Stimulated activated CD8-positive, alpha-beta memory T cell treated with anti-CD3 and anti-CD28 coated beads, Interleukin-12 subunit alpha, Interleukin-12 subunit beta, amount 100 ng/mL, for 4 hours (primary cell): ENCODE measurements around the gene SLC34A3.

Experiments used
- DNase-seq: peaks from one replicate; pipeline ENCODE4 v3.0.0-alpha.2; 2020; ENCODE audit warnings: low read depth

Gene SLC34A3

DNA sequence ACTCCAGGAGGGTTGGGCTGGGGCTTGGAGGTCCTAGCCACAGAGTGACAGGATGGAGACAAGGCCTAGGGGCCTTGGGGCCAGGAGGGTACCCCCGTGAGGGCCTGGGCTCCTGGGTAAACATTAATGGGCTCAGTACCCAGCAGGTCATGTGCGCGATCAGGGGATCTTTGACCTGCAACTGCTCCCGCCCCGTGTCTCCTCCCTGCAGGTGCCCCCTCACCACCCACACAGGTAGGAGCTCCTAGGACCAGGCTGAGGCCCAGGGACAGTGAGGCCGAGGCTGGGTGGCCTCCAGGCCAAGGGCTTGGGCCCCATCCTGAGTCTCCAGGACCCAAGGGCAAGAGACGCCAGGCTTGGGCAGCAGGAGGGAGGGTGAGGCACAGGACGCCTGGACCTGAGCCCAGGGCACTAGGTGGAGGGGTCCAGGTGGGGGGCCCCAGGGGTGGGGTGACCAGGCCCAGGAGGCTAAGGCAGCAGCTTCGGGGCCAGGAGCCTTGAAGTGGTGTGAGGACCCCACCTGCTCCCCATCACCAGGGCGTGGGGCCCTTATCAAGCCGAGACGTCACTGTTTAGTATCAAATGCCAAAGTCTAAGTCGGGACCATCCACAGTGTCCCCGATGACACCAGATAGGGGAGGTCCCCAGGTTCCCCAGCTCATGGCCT is at the start of gene SLC34A3:
Gene SLC34A3, plus strand, starts transcription at position 197 of the 667 bp plus-strand sequence. CDS start 802 bp downstream, outside the sequence.
- DNase-seq: no peak

DNA sequence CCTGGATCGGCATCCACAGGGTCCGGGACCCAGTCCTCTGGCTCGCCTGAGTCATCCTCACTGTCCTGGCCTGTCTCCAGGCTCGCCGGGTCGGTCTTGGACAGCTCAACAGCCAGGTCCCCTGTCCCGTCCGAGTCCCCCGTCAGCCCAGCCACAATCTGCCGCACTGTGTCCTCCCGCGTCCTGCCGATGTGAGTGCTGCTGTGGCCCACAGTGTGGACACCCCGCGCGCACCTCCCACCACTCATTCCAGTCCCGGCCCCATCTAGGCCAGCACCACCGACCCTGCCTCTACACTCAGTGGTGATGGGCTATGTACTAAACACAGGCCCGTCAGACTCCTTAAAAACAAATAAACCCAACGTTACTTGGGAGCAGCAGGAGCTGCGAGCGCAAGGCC is 49.0 kb upstream of the SLC34A3 start:
- no peak for DNase-seq

DNA sequence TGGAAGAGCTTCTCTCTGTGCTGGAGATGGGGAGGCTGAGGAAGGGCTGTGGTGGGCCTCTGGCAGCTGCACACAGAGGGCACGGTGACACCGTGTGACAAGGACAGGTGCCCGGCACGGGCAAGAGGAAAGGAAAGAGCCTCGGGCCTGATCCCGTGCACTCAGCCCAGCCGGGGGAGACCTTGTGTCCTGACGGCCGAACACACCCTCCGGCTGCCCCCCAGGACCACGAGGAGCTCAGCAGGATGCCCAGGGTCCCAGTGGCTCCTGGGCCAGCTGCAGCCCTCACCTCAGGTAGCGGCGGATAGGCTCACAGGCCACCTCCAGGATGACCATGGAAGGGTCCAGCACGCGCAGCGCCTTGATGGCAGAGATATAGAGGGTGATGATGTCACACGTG is 47.9 kb upstream of the SLC34A3 start:
- no peak for DNase-seq

DNA sequence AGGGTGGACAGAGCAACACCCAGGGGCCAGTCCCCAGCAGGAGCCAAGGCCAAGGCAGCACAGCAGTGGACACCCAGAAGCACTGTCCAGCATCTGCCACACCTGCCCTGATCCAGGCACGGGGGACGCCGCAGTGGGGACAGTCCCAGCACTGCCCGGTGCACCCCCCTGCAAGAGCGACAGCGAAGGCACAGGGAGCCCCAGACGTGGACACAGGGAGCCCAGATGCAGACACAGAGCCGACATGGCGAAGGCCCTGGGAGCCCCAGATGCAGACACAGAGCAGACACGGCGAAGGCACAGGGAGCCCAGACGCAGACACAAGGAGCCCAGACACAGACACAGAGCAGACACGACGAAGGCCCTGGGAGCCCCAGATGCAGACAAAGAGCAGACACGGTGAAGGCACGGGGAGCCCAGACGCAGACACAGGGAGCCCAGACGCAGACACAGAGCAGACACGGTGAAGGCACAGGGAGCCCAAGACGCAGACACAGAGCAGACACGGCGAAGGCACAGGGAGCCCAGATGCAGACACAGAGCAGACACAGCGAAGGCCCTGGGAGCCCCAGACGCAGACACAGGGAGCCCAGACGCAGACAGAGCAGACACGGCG is 46.6 kb upstream of the SLC34A3 start:
- DNase-seq: no peak

DNA sequence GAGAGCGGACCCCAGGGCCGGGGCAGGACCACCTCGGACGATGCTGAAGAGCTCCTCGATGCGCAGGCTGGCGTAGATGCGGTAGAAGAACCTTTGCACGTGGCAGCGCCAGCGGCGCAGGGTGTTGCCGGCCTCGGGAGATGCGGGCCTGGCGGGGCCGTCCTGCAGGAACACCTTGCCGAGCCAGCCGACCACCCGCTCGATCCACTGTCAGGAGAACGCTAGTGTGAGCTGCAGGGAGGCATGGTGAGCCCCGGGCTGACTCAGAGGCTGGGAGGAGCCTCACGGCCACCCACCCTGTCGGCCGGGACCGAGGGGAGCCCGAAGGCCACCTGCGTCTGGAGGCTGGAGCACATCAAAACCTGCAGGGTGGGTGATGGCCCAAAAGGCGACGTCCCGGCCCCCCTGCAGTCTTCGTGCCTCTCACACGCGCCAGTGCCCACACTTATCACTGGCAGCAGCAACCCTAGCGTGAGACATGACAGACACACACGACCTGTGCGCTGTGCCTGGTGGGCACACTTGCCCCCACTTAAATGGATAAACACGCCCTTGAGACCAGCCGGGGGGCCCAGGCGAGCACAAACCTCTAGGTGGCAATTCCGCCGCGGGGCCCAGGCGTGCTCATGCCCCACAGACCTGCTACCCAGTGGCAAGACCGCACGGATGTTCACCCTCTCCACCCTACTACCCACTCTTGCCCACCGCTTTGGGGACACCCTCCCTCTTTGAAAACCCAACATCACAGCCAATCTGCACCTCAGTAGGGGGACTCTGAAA is 45.6 kb upstream of the SLC34A3 start:
- no peak for DNase-seq

DNA sequence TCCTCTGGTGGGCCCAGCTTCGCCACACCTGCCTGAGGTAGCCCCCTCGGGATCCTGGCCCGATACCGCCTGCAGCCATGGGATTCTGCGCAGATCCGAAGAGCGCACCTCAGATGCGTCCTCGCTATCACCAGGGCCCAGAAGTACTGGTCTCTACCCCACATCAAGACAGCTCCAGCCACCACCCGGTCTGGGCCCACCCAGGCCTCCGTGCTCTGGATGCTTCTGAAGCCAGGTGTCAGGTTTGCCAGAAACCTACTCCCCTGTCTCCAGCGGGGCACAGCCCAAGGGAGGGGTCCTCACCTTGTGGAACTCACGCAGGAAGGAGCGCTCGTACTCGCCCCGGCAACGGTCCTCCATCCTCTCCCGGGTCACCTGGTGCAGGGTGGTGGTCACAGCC is 44.8 kb upstream of the SLC34A3 start:
- DNase-seq: no peak

DNA sequence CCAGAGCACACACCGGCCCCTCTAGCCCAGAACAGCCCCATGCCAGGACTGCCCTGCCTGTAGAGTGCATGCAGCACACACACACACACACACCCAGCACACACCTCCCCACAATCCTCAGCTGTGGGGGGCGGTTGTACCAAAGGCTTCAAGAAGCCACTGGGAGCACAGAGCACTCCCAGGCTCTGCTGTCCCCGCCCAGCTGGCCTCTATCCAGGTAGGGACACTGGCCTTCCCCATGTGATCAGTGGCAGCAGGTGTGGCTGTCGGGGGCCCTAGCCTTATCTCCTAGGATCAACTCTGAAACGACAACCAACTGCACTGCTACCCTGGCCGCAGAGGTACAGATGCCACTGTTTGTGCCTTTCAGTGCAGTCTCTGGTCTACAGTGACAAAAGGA is 44.3 kb upstream of the SLC34A3 start:
- DNase-seq: no peak

DNA sequence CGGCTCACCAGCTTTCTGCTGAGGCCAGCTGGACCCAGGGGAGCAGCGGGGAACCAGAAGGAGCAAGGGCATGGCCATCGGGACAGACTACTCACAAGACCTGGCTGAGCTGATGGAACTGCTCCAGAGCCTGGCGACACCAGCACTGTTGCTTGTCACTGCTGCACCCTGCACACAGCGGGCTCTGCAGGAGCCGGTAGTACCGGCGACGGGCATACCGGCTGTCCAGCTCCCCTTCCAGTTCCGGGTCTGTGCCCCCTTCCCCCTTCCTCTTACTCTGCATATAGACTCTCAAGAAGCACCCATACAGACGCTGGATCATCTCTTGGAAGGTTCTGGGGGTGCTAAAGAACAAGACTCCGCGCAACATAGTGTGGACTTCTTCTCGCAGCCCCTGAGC is 43.3 kb upstream of the SLC34A3 start:
- DNase-seq: no peak

DNA sequence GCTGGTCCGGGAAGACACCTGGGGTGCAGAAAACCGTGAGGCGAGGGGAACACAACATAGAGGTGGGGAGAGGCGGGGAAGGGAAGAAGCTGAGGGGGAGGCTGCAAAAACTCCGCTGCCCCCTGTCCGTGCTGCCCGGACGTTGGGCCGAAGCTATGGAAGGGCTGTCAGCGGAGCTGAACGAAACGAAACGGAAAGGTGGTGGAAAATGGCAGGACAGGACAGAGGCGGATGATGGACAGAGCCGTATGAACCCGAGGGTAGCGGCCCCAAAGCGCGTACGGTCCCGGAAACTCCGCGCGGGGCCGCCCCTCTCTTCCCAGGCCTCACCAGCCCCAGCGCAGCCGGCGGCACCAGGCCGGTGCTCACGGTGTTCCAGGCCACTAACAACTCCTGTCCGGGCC is 42.6 kb upstream of the SLC34A3 start:
- no peak for DNase-seq

DNA sequence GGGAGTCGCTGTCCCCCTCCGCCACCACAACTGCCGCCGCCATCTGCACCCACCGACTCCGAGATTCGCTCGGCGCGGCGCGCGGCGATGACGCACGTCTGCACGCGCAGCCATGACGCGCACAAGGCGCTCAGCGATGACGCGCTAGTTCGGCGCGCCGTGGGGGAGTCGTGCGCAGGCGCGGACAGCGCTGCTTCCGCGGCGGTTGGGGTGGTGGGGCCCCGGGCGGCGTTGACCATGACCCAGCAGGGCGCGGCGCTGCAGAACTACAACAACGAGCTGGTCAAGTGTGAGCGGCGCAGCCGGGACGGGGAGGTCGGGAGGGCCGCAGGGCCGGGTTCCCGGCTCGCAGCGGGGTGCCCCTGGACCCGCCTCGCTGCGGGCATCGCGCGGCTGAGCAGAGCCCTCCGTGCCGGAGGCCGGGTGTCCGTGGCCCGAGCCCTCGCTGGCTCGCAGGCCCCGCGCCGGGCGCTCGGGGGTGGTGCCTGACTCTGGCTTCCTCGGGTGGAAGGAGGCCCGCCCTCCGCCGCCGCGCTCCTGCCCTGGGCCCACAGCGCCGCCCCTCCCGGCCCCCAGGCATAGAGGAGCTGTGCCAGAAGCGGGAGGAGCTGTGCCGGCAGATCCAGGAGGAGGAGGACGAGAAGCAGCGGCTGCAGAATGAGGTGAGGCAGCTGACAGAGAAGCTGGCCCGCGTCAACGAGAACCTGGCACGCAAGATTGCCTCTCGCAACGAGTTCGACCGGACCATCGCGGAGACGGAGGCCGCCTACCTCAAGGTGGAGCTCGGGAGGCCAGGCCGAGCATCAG is 42.0 kb upstream of the SLC34A3 start, which contains the start of the genes ANAPC2 and SSNA1:
Gene ANAPC2, minus strand, starts transcription at position 71 of the 807 bp plus-strand sequence. Its CDS starts 28 bp downstream, at position 43.
Gene SSNA1, plus strand, starts transcription at position 187 of the 807 bp plus-strand sequence. Its CDS starts 51 bp downstream, at position 238.
- DNase-seq: peak; percentile 91

DNA sequence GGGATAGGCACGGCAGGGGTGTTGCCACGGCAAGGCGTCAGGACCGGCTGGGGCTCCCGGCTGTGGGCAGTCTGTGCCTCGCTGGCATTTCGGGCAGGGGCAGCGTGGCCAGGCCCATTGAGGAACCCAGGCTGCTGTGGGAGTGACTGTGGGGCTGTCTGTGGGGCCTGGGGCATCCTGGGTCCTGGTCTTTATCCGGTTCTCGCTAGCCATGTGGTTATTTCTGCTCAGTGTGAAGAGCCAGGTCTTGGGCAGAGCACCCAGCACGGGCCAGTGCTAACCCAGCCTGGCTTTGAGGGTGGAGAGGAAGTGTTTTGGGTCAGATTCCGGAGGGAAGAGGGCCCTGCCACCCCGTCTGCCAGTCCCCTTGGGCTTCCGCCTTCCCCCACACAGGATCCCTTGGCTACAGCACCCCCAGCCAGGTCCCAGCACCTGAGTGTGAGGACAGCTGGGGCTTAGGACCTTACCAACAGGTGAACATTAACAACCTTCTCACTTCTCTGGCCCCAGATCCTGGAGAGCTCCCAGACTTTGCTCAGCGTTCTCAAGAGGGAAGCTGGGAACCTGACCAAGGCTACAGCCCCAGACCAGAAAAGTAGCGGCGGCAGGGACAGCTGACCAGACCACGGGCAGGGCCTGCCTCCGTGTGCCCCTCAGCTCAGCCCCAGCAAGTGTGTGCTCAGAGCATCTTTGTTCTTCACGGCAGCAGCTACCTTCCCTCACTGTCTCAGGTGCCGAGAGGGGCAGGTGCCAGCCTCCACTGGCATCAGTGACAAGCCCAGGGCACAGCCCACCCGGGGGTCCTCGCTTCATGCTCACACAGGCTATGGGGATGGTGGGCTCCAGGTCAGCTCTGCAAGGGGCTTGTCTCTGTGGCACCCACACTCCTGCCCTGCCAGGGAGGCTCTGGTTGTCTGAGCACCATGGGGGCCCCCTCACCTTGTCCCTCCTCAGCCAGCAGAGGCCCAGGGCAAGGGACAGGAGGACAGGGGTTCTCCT is 41.1 kb upstream of the SLC34A3 start:
- no peak for DNase-seq

DNA sequence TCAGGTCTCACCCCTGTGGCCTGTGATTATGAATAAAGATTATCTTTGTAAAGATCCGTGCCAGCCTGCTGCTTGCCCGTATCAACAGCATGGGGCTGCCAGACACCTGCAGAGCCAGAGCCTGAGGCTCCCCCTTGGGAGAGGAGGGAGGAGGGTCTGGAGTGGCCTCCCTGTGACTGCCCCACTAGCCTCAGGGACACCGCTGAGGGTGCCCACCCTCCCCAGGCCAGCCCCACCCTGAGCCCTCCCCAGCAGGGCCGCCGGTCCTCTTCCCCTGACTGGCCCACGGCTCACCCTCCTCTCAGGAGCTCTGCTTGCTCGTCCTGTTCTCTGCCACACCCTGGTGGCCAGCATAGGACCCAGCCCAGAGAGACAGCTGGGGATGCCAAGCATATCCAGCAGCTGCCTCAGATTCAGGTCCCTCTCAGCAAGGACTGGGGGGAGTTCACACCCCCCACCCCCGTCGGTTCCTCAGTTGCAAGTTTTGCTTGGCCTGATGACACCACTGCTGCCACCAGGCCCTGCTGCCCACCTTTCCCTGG is 40.3 kb upstream of the SLC34A3 start:
- DNase-seq: no peak

DNA sequence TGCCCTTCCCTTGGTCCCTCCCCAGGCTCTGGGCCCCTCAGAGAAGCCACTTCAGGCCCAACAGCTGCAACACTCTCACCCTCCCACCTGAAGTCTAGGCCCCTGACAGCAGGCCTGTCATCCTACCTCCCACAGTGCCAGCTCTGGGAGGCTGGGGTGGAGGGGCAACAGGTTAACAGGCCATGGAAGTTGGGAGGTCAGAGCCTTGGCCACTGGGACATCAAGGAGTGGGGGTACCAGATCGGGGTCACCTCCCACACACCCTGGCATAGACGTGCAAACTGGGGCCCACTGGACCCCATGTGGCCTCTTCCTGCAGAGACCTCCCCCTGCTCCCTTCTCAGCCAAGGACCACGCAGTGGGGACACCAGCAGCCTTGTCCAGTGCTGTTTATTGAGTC is 39.5 kb upstream of the SLC34A3 start:
- no peak for DNase-seq

DNA sequence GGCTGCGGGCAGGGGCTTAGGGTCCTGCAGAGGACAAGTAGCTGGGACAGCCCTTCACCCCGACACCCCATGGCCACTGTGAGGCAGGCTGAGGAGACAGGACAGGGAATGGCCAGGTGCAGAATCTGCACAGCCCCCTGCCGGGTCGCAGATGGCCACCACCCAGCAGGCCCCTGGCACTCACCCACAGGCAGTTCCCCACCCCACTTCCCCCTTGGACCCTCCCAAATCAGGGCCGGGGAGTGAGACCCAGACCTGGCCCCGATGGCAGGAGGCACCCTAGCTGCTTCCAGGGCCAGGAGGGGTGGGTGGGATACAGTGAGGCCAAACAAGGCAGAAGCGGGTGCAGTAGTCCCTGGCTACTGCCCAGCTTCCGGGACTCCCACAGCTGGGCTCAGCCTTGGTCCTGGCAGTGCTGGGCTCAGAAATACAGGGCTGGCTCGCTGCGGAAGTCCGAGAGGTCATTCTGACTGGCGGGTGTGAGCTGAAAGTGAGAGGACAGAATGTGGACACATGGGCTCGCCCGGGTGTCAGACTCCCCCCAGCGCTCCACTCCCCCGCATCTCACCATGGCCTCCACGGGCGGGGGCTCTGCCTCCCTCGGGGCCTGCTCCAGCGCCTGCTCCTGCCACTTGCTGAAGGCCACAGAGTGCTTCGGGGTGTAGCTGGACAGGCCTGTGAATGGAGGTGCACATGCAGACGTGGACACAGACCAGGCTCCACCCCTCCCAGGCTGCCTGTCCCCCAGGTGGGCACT is 38.8 kb upstream of the SLC34A3 start:
- no peak for DNase-seq

DNA sequence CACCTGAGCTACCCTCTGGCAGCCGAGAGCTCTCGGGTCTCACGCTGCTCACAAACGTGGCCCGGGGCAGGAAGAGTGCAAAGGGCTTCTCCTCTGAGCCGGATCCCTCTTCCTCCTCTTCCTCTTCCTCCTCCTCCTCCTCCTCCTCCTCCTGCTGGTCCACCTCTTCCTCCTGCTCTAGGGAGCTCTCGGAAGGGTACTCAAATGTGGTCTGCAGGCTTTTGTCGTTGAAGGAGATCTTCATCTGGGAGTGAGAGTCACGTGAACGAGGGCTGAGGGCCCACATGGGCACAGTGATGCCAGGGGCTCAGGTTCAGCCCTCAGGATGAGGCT is 38.3 kb upstream of the SLC34A3 start:
- no peak for DNase-seq

DNA sequence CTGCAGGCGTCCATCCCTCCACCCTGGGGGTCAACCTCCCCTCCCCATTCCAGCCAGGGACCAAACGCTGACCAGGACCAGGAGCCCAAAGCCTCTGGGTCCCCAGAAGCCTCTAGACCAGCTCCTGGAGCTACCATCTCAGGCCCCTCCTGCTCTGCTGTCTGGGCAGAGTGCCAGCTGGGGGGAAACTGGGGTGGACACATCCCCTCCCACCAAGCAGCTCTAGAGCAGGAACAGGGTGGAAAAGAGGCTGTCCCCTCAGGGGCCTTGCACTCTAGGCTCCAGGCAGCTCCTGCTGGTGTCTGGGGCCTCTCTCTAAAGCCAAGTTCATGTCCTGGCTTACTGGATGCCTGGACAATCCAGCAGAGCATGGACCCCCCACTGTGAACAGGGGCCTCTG is 37.8 kb upstream of the SLC34A3 start:
- DNase-seq: no peak

DNA sequence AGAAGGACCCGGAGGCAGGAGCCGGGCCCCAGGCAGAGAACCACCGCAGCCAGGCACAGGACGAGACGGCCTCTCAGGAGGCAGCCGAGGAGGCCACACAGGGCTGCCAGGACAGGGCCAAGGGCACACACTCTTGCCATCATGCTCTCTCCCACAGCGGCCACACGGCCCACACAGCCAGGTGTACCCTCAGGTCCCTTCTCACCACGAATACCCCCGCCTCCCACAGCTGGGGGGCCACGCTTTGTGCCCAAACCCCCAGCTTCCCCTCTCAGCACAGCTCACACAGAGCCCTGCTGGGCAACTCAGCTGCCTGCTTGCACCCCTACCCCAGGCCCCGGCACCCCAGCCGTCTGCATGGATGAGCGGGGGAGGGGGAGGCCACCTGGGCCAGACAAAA is 36.9 kb upstream of the SLC34A3 start:
- DNase-seq: no peak

DNA sequence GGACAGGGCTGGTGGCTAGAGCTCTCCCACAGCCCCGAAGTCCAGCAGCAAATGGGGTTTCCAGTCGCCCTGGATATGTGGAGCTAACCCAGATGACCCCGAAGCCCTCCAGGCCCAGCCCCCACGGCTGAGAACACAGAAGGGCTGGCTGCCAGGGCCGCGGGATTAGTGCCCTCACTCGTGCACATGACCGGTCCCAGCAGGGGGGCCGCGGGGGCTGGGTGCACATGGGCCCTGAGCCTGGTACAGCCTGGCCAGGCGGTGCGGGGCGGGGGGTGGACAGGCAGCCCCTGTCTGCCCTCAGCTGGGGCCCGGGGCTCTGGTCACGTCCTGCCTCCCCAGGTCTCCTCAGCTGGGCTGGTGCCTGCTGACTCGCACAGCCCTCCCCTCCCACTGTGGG is 36.3 kb upstream of the SLC34A3 start:
- no peak for DNase-seq

DNA sequence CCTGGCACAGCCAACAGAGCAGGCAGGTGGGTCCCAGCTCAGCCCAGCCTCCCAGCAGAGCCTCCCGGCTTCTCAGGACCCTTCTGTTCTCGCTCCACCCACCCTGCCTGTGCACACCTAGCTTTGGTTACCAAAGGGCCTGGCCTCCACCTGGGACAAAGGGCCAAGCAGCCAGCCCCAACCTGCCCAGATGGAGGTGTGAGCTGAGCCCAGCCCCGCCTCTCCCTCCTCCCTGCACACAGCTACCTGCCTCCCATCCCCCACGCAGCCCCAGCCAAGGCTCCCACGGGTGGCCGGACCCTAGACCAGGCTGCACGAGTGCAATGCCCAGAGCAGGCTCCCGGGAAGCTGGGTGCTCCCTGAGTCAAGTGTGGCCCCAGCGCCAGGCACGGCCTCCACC is 35.8 kb upstream of the SLC34A3 start:
- DNase-seq: no peak
